Heart left ventricle (tissue), 16 donors: Measurements from ENCODE around the gene SH2D2A. TPM values are rescaled to one million over a fixed set of nuclear protein-coding genes. Genes with fewer than 3 reads are reported as not detected.

Source experiments
- ATAC-seq, 4 donors: fragments of 200-7000 bp; cut with Tn5 transposase; one replicate each; pipeline ENCODE4 v1.9.1; 2020 to 2022; ENCODE audit warnings: moderate library complexity in 4 of 4, mild to moderate bottlenecking in 3 of 4, moderate number of reproducible peaks in 1 of 4
- DNase-seq, 5 donors: peaks; one replicate each; pipeline ENCODE4 v3.0.0-alpha.2; 2020
- H3K27ac ChIP-seq, 12 donors: fragments of 200-600 bp; sonication (generic) in 4 of 12; one replicate each; pipeline versions ENCODE4 v1.5.0 to v1.8.0; 2016 to 2022; ENCODE audit warnings: mild to moderate bottlenecking in 2 of 12
- H3K27me3 ChIP-seq, 9 donors: fragments of 200-600 bp; sonication (generic) in 2 of 9; one replicate each; pipeline versions ENCODE4 v1.5.1 to v1.8.0; 2016 to 2022; ENCODE audit warnings: mild to moderate bottlenecking in 3 of 9
- H3K36me3 ChIP-seq, 9 donors: fragments of 200-600 bp; sonication (generic) in 2 of 9; one replicate each; pipeline versions ENCODE4 v1.5.0 to v1.8.0; 2018 to 2022; ENCODE audit warnings: mild to moderate bottlenecking in 2 of 9
- H3K4me1 ChIP-seq, 12 donors: fragments of 200-600 bp; sonication (generic) in 4 of 12; one replicate each; pipeline versions ENCODE4 v1.5.0 to v1.8.0; 2016 to 2022; ENCODE audit warnings: mild to moderate bottlenecking in 3 of 12
- H3K4me3 ChIP-seq, 12 donors: fragments of 200-600 bp; sonication (generic) in 4 of 12; one replicate each; pipeline versions ENCODE4 v1.5.0 to v1.8.0; 2017 to 2022; ENCODE audit warnings: mild to moderate bottlenecking in 9 of 12, moderate library complexity in 4 of 12
- H3K9me3 ChIP-seq, 12 donors: fragments of 200-600 bp; sonication (generic) in 4 of 12; one replicate each; pipeline versions ENCODE4 v1.5.0 to v1.8.0; 2016 to 2022; ENCODE audit warnings: mild to moderate bottlenecking in 1 of 12
- CTCF ChIP-seq, 12 donors: fragments of 200-600 bp; sonication (generic) in 4 of 12; IDR thresholded peaks; one replicate each; pipeline versions ENCODE4 v1.5.0 to v1.8.0; 2018 to 2022; ENCODE audit warnings: antibody characterized with exemption in 12 of 12, mild to moderate bottlenecking in 5 of 12
- POLR2A ChIP-seq, 2 donors: fragments of 450-650 bp; IDR thresholded peaks; one replicate each; pipeline ENCODE4 v1.6.1; 2017; ENCODE audit warnings: antibody characterized with exemption in 2 of 2, mild to moderate bottlenecking in 2 of 2, moderate library complexity in 2 of 2
- WGBS, 4 donors: extraction: QIAGEN DNeasy Blood & Tissue Kit in 2 of 4; methylation state at CpG; one replicate each; pipeline versions ENCODE4 v1.1.5 to v1.1.7; 2013 to 2018; 5-methylcytosine and 5-hydroxymethylcytosine counted together
- intact Hi-C, 10 donors: fragments of 100-400 bp; cut with DNase I; formaldehyde crosslinking; loops; one replicate each; pipeline versions ENCODE4 v1.11.1 to v1.14.2; 2022
- polyA plus RNA-seq, 2 donors: library from polyadenylated mRNA; stranded (reverse); fragments of 200-250 nt; gene quantifications; one replicate each; pipeline ENCODE4 v1.2.3, GENCODE V29; 2013
- total RNA-seq, 9 donors: library from RNA; depleted of rRNA in 2 of 9; stranded (reverse); fragments of >200 nt in 2 of 9; fragmentation: NEBNext Ultra II Directional in 3 of 9; extraction: Animal tissue kit (Norgen Biotek cat#: 25700) in 3 of 9; gene quantifications; one replicate each; pipeline versions ENCODE4 v1.1.0 to v1.2.4, GENCODE V29; 2016 to 2023
- donor health status: ischemic (EF 13 %, LVEDD 7.1; RV severe dilation, severe dysfunction).
- donor health status: healthy with polysubstance abuse.
- donor health status: DM: no; HTN: yes; CAD: no.
- donor health status: DM: no; HTN: no; CAD: no.
- donor health status: ischemic (EF 25% LVEDD 6.9; RV normal size, moderate dysfunction).
- donor health status: ischemic (EF 25% LVEDD 5.7; RV mildly dilated, moderate dysfunction).
- donor health status: healthy.
- donor health status: DM: yes; HTN: yes; CAD: no.
- donor health status: ischemic (EF 35%, LVEDD 5.7; RV mildly dilated, moderate dysfunction).
- donor health status: nonischemic (EF 11% LVEDD 7.7; RV severe dilation, severe dysfunction).
- donor health status: DM: yes; HTN: yes; CAD: no.
- donor health status: PGD.
- donor health status: ischemic (EF 29% LVEDD 5.4; RV normal size, mild dysfunction).
- donor health status: nonischemic (EF 23%, LVEDD 6.1; RV moderate dilation, normal function).

SH2D2A gene
- total and polyA plus RNA-seq, 11 donors, result 0.52 to 8.2 (median 1.1) TPM

GRCh38 chr1:156858555-156858956 is 41.9 kb upstream of the SH2D2A start:
- no peak for TF ChIP-seq CTCF (IDR thresholded peaks at IDR 0.05)
- TF ChIP-seq POLR2A (IDR thresholded peaks at IDR 0.05), result no peak
- intact Hi-C loops, result loop anchor here in 7 of 10 donors (2.0 to 10.0 kb wide), 4 partner anchors 20 to 134 kb away; partner anchors contain the start of genes ISG20L2 (in 2 of the 7) and METTL25B (in 2 of the 7)
- H3K27ac ChIP-seq, result peak overlapping the region in 3 of 12 donors; percentile 39 to 58 (median 41)
- peaks cover 6 to 52% (median 30%) of the 10 kb centered on the region in 9 donors for H3K27me3 ChIP-seq
- ATAC-seq, result peak in 3 of 4 donors; percentile 20 to 69 (median 46)
- DNase-seq, result peak in 3 of 5 donors; percentile 37 to 58 (median 56)
- H3K36me3 ChIP-seq, result no peaks in the 10 kb centered on the region
- WGBS, 4 donors, result 1 to 10% (median 7%) methylated on average over 5 of the region's 5 CpGs
- H3K9me3 ChIP-seq, result no peaks in the 10 kb centered on the region
- H3K4me3 ChIP-seq, result peak overlapping the region in 11 of 12 donors; percentile 24 to 56 (median 38)
- H3K4me1 ChIP-seq, result peaks cover 12 to 37% (median 29%) of the 10 kb centered on the region in 12 donors

GRCh38 chr1:156857532-156857931 is 40.9 kb upstream of the SH2D2A start:
- 60 to 89% (median 79%) methylated on average over 3 of the region's 3 CpGs for WGBS, 4 donors
- no peak overlapping the region for H3K27ac ChIP-seq
- H3K4me1 ChIP-seq, result peaks cover 12 to 40% (median 31%) of the 10 kb centered on the region in 12 donors
- TF ChIP-seq POLR2A (IDR thresholded peaks at IDR 0.05) (no peak), CTCF (IDR thresholded peaks at IDR 0.05) (no peak)
- no peak for ATAC-seq
- H3K4me3 ChIP-seq, result no peak overlapping the region
- intact Hi-C loops, result loop anchor here in 3 of 10 donors (5.0 to 10.0 kb wide), 2 partner anchors 60 to 133 kb away; partner anchors contain the start of genes ISG20L2 (in 2 of the 3) and METTL25B (in 2 of the 3)
- H3K9me3 ChIP-seq, result no peaks in the 10 kb centered on the region
- DNase-seq, result no peak
- no peaks in the 10 kb centered on the region for H3K36me3 ChIP-seq
- peaks cover 6 to 49% (median 28%) of the 10 kb centered on the region in 9 donors for H3K27me3 ChIP-seq

- no peak for ATAC-seq
- Histone ChIP-seq H3K36me3 (no peaks in the 10 kb centered on the region), H3K9me3 (no peaks in the 10 kb centered on the region), H3K4me1 (peaks cover 12 to 51% (median 34%) of the 10 kb centered on the region in 12 donors), H3K4me3 (no peak overlapping the region), H3K27ac (no peak overlapping the region), H3K27me3 (peaks cover 3 to 37% (median 17%) of the 10 kb centered on the region in 9 donors)
- no peak for DNase-seq
- TF ChIP-seq POLR2A (IDR thresholded peaks at IDR 0.05) (no peak), CTCF (IDR thresholded peaks at IDR 0.05) (no peak)
- WGBS, 4 donors, result 77 to 85% (median 80%) methylated on average over 3 of the region's 3 CpGs
- intact Hi-C loops, result loop anchor here in 3 of 10 donors (5.0 to 10.0 kb wide), 2 partner anchors 59 to 132 kb away; partner anchors contain the start of genes ISG20L2 (in 2 of the 3) and METTL25B (in 2 of the 3)
Observed at GRCh38 chr1:156856282-156856785, 39.7 kb upstream of the SH2D2A start.

GRCh38 chr1:156854634-156855033 is 38.0 kb upstream of the SH2D2A start:
- WGBS, 4 donors, result 40 to 56% (median 51%) methylated on average over 3 of the region's 3 CpGs
- intact Hi-C loops, result loop anchor here in 3 of 10 donors (5.0 to 10.0 kb wide), 2 partner anchors 57 to 130 kb away; partner anchors contain the start of genes ISG20L2 (in 2 of the 3) and METTL25B (in 2 of the 3)

More at GRCh38 chr1:156854634-156855033, 38.0 kb upstream of the SH2D2A start:
- DNase-seq (no peak), ATAC-seq (no peak)
- H3K9me3 ChIP-seq, result no peaks in the 10 kb centered on the region
- TF ChIP-seq POLR2A (IDR thresholded peaks at IDR 0.05) (no peak), CTCF (IDR thresholded peaks at IDR 0.05) (no peak)
- H3K27ac ChIP-seq, result no peak overlapping the region
- H3K36me3 ChIP-seq, result no peaks in the 10 kb centered on the region
- peaks cover 0 to 20% (median 5%) of the 10 kb centered on the region in 9 donors for H3K27me3 ChIP-seq
- H3K4me1 ChIP-seq, result peaks cover 4 to 34% (median 21%) of the 10 kb centered on the region in 12 donors
- H3K4me3 ChIP-seq, result no peak overlapping the region
